Amniotic stem cell (primary cell): ENCODE data around the gene NES.

Experiments used
- DNase-seq: peaks from one replicate; lab custom pipeline; 2025; lab: John Stamatoyannopoulos, UW

NES gene

DNA sequence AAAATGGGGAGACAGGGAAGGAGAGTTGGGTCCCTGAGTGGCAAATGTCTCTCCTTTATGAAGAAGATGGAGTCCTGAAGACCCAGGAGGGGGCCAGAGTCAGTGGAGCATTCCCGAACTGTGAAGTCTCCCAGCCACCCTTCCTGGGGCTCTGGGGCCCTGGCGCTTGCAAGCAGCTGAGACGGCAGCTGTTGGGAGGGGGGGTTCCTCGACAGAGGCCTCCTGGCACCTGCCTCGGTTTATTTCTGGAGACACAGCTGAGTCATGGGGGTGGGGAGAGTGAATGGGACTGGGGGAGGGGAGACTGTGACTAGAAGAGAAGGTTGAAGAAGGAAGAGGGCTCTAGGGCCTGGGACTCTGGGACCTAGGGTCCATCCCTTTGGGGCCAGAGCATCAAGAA lies 14.0 kb downstream of the NES start:
- DNase-seq = no peak

GRCh38 chr1:156662800-156663055 lies 14.5 kb downstream of the NES start:
- DNase-seq = no peak

DNA sequence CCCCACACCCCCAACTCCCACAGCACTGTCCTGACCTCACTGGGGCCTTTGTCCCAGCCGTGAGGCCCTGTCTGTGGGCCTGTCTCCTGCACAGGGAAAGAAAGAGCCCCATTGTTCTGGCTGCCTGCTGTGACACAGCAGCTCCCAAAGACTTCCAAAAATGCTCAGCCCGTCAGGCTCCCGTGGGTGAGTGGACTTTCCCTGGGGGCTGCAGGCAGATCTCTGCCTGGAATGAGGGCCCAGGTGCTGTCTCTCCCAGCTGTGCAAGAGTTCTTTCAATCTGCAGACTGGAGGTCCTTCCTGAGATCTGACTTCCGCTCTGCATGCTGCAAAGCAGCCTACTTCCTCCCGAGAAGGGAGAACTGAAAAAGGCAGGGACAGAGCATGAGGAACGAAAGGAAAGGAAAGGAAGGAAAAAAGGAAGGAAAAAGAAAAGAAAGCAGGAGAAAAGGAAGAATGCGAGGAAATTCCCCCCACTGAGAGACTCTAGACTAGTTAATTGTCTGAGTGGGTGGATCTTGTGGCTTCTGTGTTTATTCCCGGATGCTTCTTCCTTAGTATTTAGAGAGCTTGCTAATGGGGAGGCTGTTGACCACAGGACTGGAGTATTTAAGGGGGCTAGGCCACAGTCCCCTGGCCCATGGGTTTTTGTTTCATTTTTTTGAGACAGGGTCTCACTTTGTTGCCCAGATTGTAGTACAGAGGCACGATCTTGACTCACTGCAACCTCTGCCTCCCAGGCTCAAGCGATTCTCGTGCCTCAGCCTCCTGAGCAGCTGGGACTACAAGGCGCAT lies 15.0 kb downstream of the NES start:
- no peak for DNase-seq

DNA sequence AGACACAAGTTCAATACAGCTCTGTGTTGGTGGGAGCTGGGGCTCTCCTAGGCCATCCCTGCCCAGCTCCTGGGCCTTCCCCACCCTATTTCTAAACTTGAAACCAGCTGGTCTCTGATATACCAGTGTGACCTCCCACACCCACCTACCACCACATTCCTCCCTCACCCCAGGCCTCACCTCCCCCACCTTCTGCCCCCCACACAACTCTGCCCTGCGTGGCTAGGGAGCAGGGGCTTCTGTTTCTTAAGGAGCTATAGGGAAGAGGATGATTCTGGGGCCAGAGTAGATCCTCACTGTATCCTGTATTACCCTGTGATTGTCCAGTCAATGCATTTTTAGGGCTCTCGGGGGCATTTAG lies 16.5 kb downstream of the NES start:
- no peak for DNase-seq

- peak; percentile 97 for DNase-seq
Observed at GRCh38 chr1:156659988-156660751, 17.0 kb downstream of the NES start.

DNA sequence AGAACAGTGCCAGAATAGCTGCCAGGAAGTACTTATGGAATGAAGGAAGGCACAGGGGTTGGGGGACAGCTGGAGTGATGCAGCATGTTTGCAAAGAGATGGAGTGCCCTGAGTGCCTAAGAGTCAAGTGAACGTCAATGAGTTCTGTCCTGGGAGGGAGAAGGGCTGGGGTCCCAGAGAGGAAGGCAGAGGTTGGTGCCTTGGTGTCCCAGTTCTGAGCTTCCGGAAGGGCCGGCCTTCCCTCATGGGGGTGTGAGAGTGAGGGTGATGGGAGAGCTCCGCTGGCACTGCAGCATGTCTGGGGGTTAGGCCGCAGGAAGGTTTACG lies 17.6 kb downstream of the NES start:
- no peak for DNase-seq

- DNase-seq = no peak
Observed at GRCh38 chr1:156658945-156659574, 18.1 kb downstream of the NES start.

- no peak for DNase-seq
Observed at GRCh38 chr1:156658496-156658895, 18.7 kb downstream of the NES start.

DNA sequence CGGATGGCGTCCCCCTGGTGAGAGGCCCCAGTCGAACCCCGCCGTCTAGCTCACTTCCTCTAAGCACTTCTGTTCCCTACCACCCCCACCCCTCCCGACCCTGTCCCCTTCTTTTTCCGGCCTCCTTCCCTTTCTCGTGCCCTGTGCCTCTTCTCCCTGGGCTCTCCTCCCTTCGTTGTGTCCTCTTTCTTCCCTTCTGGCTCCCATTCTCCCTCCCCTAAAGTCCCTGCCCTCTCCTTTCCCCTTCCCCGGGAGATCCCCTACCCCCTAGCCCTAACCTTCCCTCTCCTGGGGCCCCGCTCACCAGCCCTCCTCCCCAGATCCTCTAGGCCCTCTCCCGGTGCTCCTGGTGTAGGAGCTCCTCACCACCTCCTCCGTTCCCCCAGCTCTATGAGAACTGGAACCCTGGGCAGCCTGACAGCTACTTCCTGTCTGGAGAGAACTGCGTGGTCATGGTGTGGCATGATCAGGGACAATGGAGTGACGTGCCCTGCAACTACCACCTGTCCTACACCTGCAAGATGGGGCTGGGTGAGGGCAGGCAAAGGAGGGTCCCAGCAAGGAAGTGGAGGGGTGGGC lies 19.4 kb downstream of the NES start:
- DNase-seq = no peak

DNA sequence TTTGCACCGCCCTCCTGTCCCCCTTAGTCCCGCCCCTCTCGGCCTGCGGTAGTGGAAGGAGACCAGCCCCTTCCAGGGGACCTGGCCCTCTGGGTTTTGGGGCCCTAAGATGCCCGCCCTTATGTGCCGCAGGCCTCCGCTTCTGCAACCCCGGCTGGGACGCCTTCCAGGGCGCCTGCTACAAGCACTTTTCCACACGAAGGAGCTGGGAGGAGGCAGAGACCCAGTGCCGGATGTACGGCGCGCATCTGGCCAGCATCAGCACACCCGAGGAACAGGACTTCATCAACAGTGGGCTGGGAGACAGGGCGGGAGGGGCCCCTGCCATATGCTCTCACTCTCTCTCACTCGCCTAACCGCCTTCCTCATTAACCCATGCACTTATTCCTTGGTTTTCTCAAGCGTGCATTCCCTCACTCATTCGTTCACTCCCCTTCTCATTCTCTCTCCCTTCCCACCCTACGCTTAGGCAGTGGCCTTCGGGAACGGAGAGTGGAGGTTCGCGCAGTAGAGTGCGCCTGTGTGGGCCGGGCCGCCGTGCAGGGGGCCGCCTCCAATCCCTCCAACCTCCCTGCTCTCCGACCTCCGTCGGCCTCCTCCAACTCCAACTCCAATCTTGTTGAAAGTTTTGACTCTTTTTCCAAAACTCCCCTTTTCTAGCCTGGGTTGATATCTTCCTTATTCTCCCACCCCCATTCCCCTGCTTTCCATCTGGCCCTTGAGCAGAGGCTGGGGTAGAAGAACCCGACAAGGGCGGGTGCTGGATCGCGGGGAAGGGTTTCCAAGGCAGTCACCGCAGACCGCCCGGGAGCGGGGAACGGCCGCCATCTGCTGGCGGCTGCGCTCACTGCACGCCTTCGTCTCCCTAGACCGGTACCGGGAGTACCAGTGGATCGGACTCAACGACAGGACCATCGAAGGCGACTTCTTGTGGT lies 20.1 kb downstream of the NES start:
- no peak for DNase-seq

GRCh38 chr1:156655904-156656516 lies 21.2 kb downstream of the NES start:
- DNase-seq = no peak

DNA sequence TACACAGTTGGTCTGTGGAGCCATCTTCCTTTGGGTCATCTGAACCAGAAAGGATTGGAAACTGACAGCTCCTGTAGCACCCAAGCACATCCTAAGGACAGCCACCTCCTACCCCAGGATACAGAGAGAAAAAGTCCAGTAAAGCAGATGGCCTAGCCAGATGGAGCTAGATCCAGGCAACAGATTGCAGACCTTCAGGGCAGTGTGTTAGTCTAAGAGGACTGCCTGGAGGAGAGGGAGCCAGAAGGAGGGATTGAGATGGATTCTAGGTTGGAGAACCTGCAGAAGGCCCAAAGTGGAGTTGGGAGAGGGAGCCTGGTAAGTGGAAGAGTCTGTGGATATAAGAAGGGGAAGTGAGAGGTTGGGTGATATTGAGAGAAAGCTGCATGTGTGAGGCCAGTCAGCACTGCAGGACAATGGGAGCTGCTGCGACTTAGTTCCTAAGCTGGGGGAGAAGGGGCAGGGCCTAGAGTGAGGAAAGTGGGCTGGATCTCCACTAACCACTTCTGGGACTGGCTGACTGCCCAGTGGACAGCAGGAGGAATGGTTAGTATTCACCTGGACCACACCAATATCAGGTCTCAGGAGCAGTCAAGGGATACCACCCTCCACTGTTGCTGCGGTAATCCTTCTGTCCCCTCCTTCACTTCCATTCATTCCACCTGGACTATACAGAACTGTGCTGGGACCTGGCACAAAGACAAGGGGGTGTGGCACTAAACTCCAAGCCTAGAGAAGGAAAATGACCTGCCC lies 21.9 kb downstream of the NES start:
- DNase-seq = no peak

- DNase-seq = no peak
Observed at GRCh38 chr1:156654700-156655099, 22.5 kb downstream of the NES start.

- DNase-seq = no peak
Observed at GRCh38 chr1:156652992-156653355, 24.2 kb downstream of the NES start.

GRCh38 chr1:156652131-156652991 lies 24.8 kb downstream of the NES start:
- DNase-seq = no peak

DNA sequence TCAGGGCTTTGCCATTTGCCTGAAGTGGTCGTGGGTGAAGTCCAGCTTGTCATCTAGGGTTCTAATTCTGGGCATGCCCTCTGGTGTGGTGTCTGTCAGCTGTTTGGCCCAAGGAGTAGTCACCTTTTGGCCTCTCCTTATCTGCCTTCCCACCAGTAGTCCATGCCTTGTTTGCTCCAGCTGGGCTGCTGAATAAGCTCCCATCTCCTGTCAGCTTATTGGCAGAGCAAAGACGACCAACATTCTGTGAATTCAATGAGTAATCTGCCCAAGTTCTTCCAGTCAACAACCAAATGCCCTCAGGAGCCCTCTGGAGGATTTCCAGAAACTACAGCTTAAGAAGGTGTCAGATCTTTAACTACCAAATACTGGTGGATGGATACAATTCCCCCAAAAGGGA lies 28.3 kb downstream of the NES start:
- DNase-seq = no peak

DNA sequence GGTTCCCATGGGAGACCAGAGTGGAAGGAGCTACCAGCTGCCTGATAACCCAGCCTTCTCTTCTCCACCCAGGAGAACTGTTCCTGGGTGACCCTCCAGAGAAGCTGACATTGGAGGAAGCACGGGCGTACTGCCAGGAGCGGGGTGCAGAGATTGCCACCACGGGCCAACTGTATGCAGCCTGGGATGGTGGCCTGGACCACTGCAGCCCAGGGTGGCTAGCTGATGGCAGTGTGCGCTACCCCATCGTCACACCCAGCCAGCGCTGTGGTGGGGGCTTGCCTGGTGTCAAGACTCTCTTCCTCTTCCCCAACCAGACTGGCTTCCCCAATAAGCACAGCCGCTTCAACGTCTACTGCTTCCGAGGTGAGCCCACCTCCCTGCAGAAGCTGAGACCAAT lies 28.7 kb downstream of the NES start:
- DNase-seq = no peak

DNA sequence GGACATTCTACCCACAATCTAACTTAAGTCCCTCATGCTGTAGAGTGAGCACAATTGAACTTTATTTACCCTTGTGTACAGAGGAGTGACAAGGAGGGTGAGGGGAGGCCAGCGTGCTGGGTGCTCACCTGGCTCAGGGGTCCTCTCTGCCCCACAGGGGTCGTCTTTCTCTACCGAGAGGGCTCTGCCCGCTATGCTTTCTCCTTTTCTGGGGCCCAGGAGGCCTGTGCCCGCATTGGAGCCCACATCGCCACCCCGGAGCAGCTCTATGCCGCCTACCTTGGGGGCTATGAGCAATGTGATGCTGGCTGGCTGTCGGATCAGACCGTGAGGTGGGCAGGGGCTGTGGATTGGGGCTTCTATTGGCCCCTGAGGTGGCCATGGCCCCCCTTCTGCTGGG lies 29.9 kb downstream of the NES start:
- DNase-seq = no peak

GRCh38 chr1:156646738-156647211 lies 30.4 kb downstream of the NES start:
- no peak for DNase-seq

DNA sequence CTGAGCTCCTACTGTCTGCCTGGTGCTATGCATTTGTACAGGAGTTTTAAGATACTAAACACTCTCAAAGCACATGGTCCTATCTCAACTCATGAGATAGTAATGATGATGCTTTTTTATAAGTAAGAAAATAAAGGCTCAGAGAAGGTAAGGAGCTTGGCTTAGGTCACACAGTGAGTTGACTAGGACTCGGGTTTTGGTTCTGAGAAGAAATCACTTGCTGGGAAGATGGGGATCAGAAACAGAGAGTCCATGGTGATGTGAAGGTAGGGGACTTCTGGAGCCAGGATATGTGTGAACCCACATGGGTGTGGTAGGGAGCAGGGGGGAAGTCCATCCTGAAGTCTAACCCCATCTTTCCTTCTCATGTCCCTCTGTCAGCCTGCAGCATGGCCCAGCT lies 31.5 kb downstream of the NES start:
- DNase-seq = no peak
